ENCODE data around the gene PTGIS. TPM values are rescaled to one million over a fixed set of nuclear protein-coding genes. Genes with fewer than 3 reads are reported as not detected.
A peak's percentile ranks its signal among the peaks of the same experiment; 100 is the strongest.

The PTGIS gene
- total RNA-seq, 4 donors from 2014 or later: 75.3 to 169 (median 137) TPM

GRCh38 chr20:49563015-49563980 lies 4.6 kb downstream of the PTGIS start:
- 69% methylated on average over 3 of the region's 6 CpGs; no CpG with 5 or more reads in 1 of the 2 donors for WGBS, 2 donors (ENCODE audit: low coverage in 1 of 2)
- Histone ChIP-seq H3K36me3 (no peaks in the 10 kb centered on the region), H3K4me3 (peak overlapping the region in 1 of 2 donors; percentile 1), H3K4me1 (peaks cover 4 to 75% (median 14%) of the 10 kb centered on the region in 3 donors), H3K27me3 (peaks cover 7% of the 10 kb centered on the region), H3K27ac (peak overlapping the region; percentile 75 to 93 (median 80)), H3K9me3 (no peaks in the 10 kb centered on the region)
- ATAC-seq: no peak
- TF ChIP-seq POLR2A (IDR thresholded peaks at IDR 0.05) (no peak), CTCF (IDR thresholded peaks at IDR 0.05) (no peak), POLR2AphosphoS5 (IDR thresholded peaks at IDR 0.05) (no peak), EP300 (IDR thresholded peaks at IDR 0.05) (no peak)

GRCh38 chr20:49562311-49563014 lies 5.5 kb downstream of the PTGIS start:
- Histone ChIP-seq H3K4me3 (peak overlapping the region in 1 of 2 donors; percentile 1), H3K4me1 (peaks cover 4 to 75% (median 11%) of the 10 kb centered on the region in 3 donors), H3K36me3 (no peaks in the 10 kb centered on the region), H3K9me3 (no peaks in the 10 kb centered on the region), H3K27me3 (peaks cover 1% of the 10 kb centered on the region), H3K27ac (peak overlapping the region; percentile 75 to 93 (median 80))
- TF ChIP-seq POLR2AphosphoS5 (IDR thresholded peaks at IDR 0.05) (peak; percentile 87), CTCF (IDR thresholded peaks at IDR 0.05) (no peak)
- peak; percentile 87 for ATAC-seq
- 24% methylated on average over 12 of the region's 21 CpGs; no CpG with 5 or more reads in 1 of the 2 donors for WGBS, 2 donors (ENCODE audit: low coverage in 1 of 2)

GRCh38 chr20:49561806-49562205 lies 6.1 kb downstream of the PTGIS start:
- H3K4me3 ChIP-seq: peak overlapping the region in 1 of 2 donors; percentile 1
- H3K9me3 ChIP-seq: no peaks in the 10 kb centered on the region
- no peak for ATAC-seq

GRCh38 chr20:49561256-49561655 lies 6.7 kb downstream of the PTGIS start:
- peak overlapping the region in 3 of 4 donors; percentile 75 to 93 (median 81) for H3K27ac ChIP-seq

More at GRCh38 chr20:49561806-49562205, 6.1 kb downstream of the PTGIS start:
- Histone ChIP-seq H3K4me1 (peaks cover 4 to 75% (median 11%) of the 10 kb centered on the region in 3 donors), H3K27ac (peak overlapping the region; percentile 75 to 93 (median 80)), H3K36me3 (no peaks in the 10 kb centered on the region), H3K27me3 (no peaks in the 10 kb centered on the region)
- 17 to 24% methylated on average over 1 to 2 of the region's 2 CpGs for WGBS, 2 donors (ENCODE audit: low coverage in 1 of 2)
- TF ChIP-seq POLR2AphosphoS5 (IDR thresholded peaks at IDR 0.05): peak; percentile 35
- no peak for TF ChIP-seq EP300 (IDR thresholded peaks at IDR 0.05)
- TF ChIP-seq POLR2A (IDR thresholded peaks at IDR 0.05): no peak

More at GRCh38 chr20:49561256-49561655, 6.7 kb downstream of the PTGIS start:
- no peaks in the 10 kb centered on the region for H3K9me3 ChIP-seq
- TF ChIP-seq POLR2AphosphoS5 (IDR thresholded peaks at IDR 0.05) (no peak), POLR2A (IDR thresholded peaks at IDR 0.05) (no peak), CTCF (IDR thresholded peaks at IDR 0.05) (no peak), EP300 (IDR thresholded peaks at IDR 0.05) (no peak)
- H3K4me3 ChIP-seq: no peak overlapping the region
- H3K27me3 ChIP-seq: no peaks in the 10 kb centered on the region
- peaks cover 4 to 80% (median 11%) of the 10 kb centered on the region in 3 donors for H3K4me1 ChIP-seq
- no peak for ATAC-seq
- WGBS, 2 donors (ENCODE audit: low coverage in 1 of 2): 22% methylated on average over 1 of the region's 4 CpGs; no CpG with 5 or more reads in 1 of the 2 donors
- H3K36me3 ChIP-seq: no peaks in the 10 kb centered on the region

Measured in gastroesophageal sphincter (tissue), 4 donors.